Lower lobe of right lung (tissue), 2 donors: ENCODE data around the gene HOXC9. TPM values are rescaled to one million over a fixed set of nuclear protein-coding genes. Genes with fewer than 3 reads are reported as not detected.

ENCODE experiments used
- ATAC-seq, 2 donors: fragments of 200-7000 bp; cut with Tn5 transposase; one replicate each; pipeline ENCODE4 v1.9.1; 2020 to 2022; ENCODE audit warnings: mild to moderate bottlenecking in 2 of 2, moderate library complexity in 2 of 2
- DNase-seq: peaks from one replicate; pipeline ENCODE4 v3.0.0-alpha.2; 2020
- H3K27ac ChIP-seq: fragments of 200-600 bp; one replicate; pipeline ENCODE4 v1.8.0; 2022
- H3K27me3 ChIP-seq: fragments of 200-600 bp; one replicate; pipeline ENCODE4 v1.8.0; 2022; ENCODE audit warnings: low read depth
- H3K36me3 ChIP-seq: fragments of 200-600 bp; one replicate; pipeline ENCODE4 v1.8.0; 2022; ENCODE audit warnings: mild to moderate bottlenecking
- H3K4me1 ChIP-seq: fragments of 200-600 bp; one replicate; pipeline ENCODE4 v1.8.0; 2022
- H3K4me3 ChIP-seq: fragments of 200-600 bp; one replicate; pipeline ENCODE4 v1.8.0; 2022; ENCODE audit warnings: mild to moderate bottlenecking
- H3K9me3 ChIP-seq: fragments of 200-600 bp; one replicate; pipeline ENCODE4 v1.8.0; 2022
- CTCF ChIP-seq: fragments of 200-600 bp; IDR thresholded peaks from one replicate; pipeline ENCODE4 v1.8.0; 2022; ENCODE audit warnings: antibody characterized with exemption, mild to moderate bottlenecking
- intact Hi-C: fragments of 100-400 bp; cut with DNase I; formaldehyde crosslinking; loops from one replicate; pipeline ENCODE4 v1.11.0; 2022
- total RNA-seq: library from RNA; stranded (reverse); fragmentation: NEBNext Ultra II Directional; extraction: Animal tissue kit (Norgen Biotek cat#: 25700); gene quantifications from one replicate; pipeline ENCODE4 v1.2.1, GENCODE V29; 2021
- donor health status: DM: no; HTN: yes; CAD: no; lungs with severe emphysema.

Gene HOXC9
- total RNA-seq, 1 donor from 2014 or later: not detected

DNA sequence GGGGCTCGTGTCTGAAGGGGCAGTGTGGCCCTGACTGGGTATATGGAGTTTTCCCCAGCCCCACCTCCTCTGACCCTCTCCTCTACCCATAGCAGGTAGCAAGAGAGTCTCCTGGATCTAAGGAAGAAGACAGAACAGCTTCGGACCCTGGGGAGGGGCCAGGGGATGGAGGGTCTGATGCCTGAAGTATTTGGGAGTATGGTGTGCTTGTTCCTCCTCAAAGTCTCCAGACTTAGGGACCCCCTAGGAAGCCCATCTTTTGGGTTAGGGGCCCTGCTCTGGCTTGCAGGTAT, 8.2 kb downstream of the HOXC9 start:
- H3K27me3 ChIP-seq: peaks cover 96% of the 10 kb centered on the region
- H3K9me3 ChIP-seq: no peaks in the 10 kb centered on the region
- peaks cover 25% of the 10 kb centered on the region for H3K4me1 ChIP-seq
- ATAC-seq (no peak), DNase-seq (no peak)
- H3K4me3 ChIP-seq: no peak overlapping the region
- no peak overlapping the region for H3K27ac ChIP-seq
- intact Hi-C loops: no loop called here
- TF ChIP-seq CTCF: no peak
- H3K36me3 ChIP-seq: no peaks in the 10 kb centered on the region

DNA sequence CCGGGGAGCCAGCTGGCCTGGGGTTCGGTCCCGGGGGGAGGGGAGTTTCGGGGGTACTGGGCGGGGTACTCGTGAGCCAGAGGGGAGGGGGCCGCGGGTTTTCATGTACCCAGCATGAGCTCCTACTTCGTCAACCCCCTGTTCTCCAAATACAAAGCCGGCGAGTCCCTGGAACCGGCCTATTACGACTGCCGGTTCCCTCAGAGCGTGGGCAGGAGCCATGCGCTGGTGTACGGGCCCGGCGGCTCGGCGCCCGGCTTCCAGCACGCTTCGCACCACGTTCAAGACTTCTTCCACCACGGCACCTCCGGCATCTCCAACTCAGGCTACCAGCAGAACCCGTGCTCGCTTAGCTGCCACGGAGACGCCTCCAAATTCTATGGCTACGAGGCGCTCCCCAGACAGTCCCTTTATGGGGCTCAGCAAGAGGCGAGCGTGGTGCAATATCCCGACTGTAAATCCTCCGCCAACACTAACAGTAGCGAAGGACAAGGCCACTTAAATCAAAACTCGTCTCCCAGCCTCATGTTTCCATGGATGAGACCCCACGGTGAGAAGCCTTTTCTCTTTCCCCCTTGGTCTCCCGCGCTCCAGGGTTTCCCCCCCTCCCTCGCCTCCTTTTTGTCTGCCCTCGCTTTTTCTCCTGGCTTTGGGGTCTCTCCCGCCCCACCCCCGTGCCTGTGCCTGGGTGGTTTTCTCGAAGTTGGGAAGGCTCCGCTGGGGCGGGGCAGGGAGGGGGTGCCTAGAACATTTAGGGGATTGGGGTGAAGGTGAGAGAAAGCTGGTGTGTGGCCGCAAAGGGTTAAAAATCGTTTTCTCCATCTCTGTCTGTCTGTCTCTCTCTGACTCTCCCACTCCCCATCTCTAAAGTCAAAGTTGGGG, 9.5 kb downstream of the HOXC9 start:
- H3K27me3 ChIP-seq: peaks cover 94% of the 10 kb centered on the region
- ATAC-seq (no peak), DNase-seq (no peak)
- intact Hi-C loops: no loop called here
- H3K9me3 ChIP-seq: no peaks in the 10 kb centered on the region
- no peak overlapping the region for H3K27ac ChIP-seq
- H3K4me1 ChIP-seq: peaks cover 28% of the 10 kb centered on the region
- no peaks in the 10 kb centered on the region for H3K36me3 ChIP-seq
- H3K4me3 ChIP-seq: peak overlapping the region; percentile 19
- TF ChIP-seq CTCF: no peak

- ATAC-seq (no peak), DNase-seq (no peak)
- TF ChIP-seq CTCF: no peak
- Histone ChIP-seq H3K4me3 (no peak overlapping the region), H3K4me1 (peaks cover 31% of the 10 kb centered on the region), H3K27me3 (peaks cover 94% of the 10 kb centered on the region), H3K27ac (no peak overlapping the region), H3K9me3 (no peaks in the 10 kb centered on the region), H3K36me3 (no peaks in the 10 kb centered on the region)
- intact Hi-C loops: no loop called here
Observed at GRCh38 chr12:54010053-54010971, 10.4 kb downstream of the HOXC9 start.

- intact Hi-C loops: no loop called here
Observed at GRCh38 chr12:54010972-54011664, 11.2 kb downstream of the HOXC9 start.

More at GRCh38 chr12:54010972-54011664, 11.2 kb downstream of the HOXC9 start:
- no peak overlapping the region for H3K27ac ChIP-seq
- no peaks in the 10 kb centered on the region for H3K36me3 ChIP-seq
- peaks cover 22% of the 10 kb centered on the region for H3K4me1 ChIP-seq
- ATAC-seq: no peak
- H3K4me3 ChIP-seq: no peak overlapping the region
- DNase-seq: no peak
- H3K27me3 ChIP-seq: peaks cover 94% of the 10 kb centered on the region
- H3K9me3 ChIP-seq: no peaks in the 10 kb centered on the region
- TF ChIP-seq CTCF: no peak
